Dedifferentiated amniotic fluid mesenchymal stem cell (primary cell): ENCODE measurements around the gene IL37.

ENCODE experiments used
- DNase-seq: peaks from one replicate; pipeline ENCODE4 v3.0.0-alpha.2; 2016; ENCODE audit errors: extremely low spot score

Gene IL37

GRCh38 chr2:112960230-112960825 is 49.4 kb downstream of the IL37 start:
- DNase-seq: no peak

- DNase-seq: no peak
Observed at GRCh38 chr2:112962308-112963175, 51.6 kb downstream of the IL37 start.

- DNase-seq: no peak
Observed at GRCh38 chr2:112967023-112967422, 56.1 kb downstream of the IL37 start.
